Right lobe of liver (tissue), 4 donors: ENCODE results near the gene ZNF841.

Experiments used
- CTCF ChIP-seq, 4 donors: fragments of 200-600 bp in 3 of 4; fragments of 450-650 bp in 1 of 4; IDR thresholded peaks; one replicate each; pipeline versions ENCODE4 v1.5.1 to v1.8.0; 2016 to 2022; ENCODE audit warnings: antibody characterized with exemption in 4 of 4, mild to moderate bottlenecking in 2 of 4
- POLR2A ChIP-seq: fragments of 450-650 bp; IDR thresholded peaks from one replicate; pipeline ENCODE4 v1.6.1; 2017; ENCODE audit warnings: antibody characterized with exemption, mild to moderate bottlenecking
- donor health status: DM: no; HTN: no; CAD: no.
- donor health status: DM: no; HTN: no; CAD: no.
- donor health status: DM: no; HTN: yes; CAD: no.

GRCh38 chr19:52112624-52113023 lies 17.1 kb upstream of the ZNF841 start:
- TF ChIP-seq CTCF (IDR thresholded peaks at IDR 0.05) (no peak), POLR2A (no peak)
